NAMALWA (cell line): ENCODE measurements around the gene C9orf43.
"Not testable (repeated sequence)": the region's sequence is repeated elsewhere in the genome, so short reads cannot be mapped to it uniquely, and the experiment has no call there.

Source experiments
- DNase-seq: peaks from one replicate; pipeline ENCODE4 v3.0.0-alpha.2; 2015; ENCODE audit warnings: low spot score

The C9orf43 gene

DNA sequence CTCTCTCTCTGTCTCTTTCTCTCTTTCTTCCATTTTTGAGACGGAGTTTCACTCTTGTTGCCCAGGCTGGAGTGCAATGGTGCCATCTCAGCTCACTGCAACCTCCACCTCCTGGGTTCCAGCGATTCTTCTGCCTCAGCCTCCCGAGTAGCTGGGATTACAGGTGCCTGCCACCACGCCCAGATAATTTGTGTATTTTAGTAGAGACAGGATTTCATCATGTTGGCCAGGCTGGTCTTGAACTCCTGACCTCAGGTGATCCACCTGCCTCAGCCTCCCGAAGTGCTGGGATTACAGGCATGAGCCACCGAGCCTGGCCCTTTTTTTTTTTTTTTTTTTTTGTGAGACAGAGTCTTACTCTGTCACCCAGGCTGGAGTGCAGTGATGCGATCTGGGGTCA is 29.1 kb upstream of the C9orf43 start:
- DNase-seq = not testable (repeated sequence)

DNA sequence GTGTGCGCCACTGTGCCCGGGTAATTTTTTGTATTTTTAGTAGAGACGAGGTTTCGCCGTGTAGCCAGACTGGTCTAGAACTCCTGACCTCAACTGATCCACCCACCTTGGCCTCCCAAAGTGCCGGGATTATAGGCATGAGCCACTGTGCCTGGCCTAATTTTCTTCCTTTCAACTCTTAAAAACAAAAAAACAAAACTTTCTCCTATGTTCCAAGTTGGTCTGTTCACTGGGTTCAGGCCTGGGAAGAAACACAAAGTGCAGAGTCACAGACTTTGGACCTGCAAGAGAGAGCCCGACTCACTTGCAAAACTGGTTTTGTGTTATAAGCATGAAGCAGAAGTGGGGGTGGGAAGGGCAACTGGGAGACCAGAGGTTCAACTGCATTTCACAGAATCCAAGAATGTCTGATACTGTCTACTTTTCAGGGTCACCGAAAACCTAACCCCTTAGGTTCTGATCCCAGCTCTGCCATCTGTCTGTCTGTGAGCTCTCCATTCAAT is 28.6 kb upstream of the C9orf43 start:
- DNase-seq = no peak

DNA sequence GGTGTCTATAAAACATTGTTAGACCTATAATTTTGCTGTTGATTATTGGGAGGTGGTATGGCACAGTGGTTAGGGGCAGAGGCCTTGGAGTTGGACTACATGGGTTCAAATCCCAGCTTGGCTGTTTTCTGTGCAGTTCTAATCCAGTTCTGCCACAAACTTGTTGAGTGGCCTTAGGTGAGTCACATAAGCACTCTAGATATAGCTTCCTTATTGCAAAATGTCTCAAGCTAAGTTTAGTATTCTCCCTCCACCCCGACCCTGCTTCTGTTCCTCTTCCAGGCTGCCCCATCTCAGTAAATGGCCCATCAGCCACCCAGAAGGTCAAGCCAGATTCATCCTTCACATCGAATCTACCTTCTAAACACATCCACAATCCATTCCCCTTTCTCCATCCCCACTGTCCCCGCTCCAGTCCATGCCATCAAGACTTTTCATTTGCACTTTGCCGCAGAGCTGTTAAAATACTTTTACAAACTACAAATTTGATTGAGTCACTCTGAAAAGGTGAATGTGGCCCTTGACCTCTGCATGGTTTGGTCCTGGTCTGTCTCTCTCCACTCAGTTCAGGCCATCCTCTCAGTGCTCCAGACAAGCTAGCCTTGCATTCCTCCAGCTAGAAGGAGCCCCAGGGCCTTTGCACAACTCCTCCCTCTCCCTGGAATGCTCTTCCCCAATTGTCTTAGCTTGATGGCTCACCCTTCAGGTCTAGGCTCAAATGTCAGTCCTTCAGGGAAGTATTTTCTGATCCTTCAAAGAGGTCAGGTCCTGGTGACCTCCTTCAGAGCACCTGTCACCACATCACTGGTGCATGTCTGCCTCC is 23.8 kb upstream of the C9orf43 start:
- no peak for DNase-seq

DNA sequence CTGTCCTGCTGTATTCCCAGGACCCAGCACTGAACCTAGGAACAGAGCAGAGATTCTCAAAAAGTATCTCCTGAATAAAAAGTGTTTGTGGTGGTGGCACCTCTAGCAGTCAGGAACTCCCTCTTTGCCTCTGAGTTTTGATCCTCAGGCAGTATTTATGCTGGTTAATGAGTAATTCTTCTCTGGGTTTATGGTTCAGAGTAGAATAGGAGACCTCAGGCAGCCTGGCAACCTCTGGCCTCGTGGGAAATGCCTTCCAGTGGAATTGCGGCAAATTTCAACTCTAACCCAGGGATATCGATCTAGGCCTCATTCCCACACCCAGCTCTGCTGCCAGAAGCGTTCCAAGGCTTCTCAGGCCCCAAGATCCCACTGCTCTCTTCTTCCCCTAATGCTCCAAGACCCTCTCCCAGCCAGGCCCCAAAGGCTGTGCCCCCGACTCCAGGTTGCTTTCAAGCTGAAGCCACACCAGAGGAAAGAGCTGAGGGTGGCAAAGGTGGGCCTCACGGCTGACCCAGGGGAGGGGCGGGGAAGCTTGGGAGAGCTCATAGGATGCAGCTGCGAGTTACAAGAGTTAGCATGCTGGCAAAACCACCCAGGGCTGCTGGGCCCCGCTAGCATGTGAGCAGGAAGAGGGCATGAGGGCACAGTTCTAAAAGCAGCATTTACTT is 22.9 kb upstream of the C9orf43 start:
- DNase-seq = no peak

DNA sequence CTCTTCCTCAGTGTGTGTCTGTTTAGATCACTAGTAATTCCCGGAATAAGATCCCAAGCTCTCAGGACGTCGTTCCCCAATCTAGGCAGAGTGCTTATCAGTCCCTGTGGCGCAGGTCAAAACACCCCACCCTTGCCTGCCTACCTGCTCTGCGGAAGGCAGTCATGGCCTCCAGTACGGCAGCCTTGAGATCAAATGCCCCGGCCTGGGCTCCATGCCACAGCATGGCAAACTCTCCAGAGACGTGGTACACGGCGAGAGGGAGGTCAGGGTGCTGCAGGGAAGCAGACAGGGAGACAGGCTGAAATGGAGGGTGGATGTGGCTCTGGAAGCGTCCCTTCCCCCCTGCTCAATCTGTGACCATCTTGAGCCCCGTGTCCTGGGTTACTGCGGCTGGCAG is 21.7 kb upstream of the C9orf43 start:
- no peak for DNase-seq

DNA sequence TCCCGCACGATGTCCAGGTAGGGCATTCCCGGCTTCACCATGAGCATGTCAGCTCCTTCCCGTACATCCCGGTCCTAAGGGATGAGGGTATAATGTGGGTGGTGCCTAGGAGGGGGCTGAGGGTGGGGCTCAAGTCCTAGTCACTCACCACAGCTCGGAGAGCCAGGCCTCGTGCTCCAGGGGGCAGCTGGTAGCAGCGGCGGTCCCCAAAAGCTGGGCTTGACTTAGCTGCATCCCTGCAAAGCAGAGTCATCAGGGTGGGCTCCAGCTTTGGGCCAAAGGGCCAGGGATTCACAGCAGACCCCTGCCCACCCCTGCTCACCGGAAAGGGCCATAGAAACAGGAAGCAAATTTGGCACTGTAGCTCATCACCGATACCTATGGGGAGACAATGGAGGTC is 21.1 kb upstream of the C9orf43 start:
- DNase-seq = no peak

DNA sequence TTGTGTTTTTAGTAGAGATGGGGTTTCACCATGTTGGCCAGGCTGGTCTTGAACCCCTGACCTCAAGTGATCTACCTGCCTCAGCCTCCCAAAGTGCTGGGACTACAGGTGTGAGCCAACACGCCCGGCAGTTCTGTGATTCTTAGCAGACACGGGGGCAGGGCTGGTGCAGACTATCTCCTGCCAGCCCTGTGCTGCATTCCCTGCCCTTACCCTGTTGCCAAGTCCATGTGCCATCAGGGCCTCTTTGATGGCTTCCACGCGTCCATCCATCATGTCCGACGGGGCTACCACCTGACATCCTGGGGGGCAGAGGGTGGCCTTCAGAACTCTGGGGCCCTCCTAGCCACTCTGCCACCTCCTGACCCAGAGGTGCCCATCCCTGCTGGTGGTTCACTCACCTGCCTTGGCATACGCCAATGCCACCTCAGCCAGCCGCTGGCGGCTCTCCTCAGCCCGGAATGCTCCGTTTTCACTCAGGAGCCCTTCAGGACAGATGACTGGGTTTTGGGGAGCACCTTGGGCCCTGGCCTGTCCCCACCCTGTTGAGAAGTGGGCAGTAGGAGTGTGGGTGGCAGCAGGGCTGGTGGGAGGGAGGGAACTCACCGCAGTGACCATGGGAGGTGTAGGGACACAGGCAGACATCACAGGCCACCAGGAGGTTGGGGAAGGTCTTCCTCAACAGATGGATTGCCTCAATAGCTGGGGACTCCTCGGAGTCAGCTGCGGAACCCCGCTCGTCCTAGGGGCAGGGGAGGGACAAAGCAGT is 20.2 kb upstream of the C9orf43 start:
- no peak for DNase-seq

DNA sequence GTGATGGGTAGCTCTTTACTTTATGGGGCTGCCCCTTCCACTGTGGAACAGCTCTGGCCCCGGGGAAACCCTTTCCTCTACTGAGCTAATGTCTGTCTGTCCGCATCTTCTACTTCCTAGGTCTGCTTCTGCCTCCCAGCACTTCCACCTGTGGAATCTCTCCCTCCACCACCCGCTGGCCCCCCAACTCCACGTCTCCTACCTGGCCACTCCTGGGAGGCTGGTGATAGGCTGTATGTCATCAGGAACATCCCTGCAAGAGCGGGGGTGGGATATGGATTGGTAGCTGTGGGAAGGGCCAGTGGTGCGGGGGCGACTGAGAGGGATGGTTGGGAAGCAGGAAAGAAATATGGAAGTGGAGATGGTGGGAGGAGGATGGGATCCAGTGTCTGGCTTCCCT is 18.6 kb upstream of the C9orf43 start:
- DNase-seq = no peak

DNA sequence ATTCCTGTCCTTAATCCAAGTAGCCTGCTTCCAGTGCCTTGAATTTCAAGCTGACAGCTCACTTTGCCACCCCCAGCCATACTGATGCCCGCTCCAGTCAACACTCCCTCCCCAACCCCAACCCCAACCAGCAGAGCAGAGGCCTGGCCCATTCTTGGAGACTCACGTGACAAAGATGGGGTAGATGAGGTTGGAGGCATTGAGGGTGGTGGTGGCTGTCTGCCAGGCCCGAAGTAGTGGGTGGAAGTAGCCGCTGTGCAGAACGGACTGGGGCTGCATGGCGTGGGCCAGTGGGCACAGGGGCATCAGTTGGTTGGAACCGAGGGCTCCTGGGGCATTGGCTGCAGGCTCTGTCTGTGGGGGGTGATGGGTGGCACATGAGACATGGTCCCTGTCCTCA is 17.3 kb upstream of the C9orf43 start:
- no peak for DNase-seq

DNA sequence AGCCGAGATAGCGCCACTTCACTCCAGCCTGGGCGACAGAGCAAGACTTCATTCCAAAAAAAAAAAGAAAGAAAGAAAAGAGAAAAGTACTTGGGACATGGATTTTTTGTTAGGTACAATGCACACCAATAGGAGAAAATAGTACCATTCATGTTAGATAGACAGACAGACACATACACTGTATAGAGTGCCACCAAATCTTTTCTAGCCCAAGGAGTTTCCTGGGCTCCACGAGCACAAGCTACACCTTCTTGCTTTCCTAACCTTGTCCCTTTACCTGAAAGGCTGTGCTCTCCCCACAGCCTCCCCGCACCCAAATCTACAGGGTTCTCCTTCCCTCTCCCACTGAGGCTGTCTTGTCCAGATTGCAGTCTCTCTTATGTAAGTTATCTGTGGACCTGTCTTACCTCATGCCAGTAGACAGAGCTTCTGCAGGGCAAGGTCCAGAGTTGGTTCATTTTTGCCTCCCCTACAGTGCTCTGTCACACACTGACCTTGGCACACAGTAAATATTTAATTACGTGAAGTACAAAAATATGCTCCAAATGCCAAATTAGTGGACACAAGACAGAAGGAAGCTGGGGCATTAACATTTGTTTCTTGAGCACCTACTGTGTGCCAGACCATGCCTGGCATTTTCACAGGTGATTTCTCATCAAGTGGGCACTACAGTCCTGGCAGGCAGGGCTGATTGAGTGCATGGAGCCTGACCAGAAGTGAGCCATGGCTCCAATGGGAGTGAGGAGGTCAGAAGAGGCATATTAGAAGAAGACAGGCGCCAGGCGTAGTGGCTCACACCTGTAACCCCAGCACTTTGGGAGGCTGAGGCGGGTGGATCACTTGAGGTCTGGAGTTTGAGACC is 15.3 kb upstream of the C9orf43 start:
- DNase-seq = no peak

DNA sequence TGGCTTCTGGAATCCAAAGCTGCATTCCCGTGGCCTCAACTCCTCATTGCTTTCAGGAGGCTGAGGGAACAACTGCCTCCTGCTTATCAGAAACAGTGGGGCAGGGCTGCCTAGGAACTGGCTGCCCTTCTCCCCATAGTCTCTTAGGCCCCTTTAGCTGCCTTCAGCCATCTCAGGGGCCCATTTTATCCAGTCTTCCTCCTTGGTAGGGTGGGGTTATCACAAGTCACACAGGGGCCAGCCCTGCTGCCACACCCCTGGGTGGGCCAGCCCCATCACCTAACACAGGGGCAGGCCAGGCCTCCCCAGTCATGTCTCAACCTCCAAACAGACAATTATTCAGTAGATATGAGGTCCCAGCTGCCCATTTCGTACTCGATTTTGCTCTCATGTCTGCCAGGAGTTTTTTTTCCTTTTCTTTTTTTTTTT is 13.3 kb upstream of the C9orf43 start:
- no peak for DNase-seq

DNA sequence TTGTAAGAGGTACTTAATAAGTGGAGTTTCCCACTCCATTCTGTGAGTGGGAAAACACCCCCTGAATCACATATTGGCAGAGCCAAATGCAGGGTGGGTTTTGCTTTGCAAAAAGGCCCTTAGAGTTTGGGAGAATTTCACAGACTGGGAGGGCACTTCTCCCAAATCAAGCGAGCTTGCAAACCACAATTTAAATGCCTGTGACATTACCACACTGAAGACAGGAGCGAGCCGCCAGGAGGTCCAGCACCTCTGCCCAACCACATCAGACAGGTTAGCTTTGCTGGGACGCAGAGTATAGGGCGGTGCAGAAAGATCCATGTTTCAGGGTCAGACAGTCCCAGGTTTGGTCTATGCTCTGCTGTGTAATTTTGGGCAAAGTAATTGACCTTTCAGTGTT is 11.8 kb upstream of the C9orf43 start:
- no peak for DNase-seq

DNA sequence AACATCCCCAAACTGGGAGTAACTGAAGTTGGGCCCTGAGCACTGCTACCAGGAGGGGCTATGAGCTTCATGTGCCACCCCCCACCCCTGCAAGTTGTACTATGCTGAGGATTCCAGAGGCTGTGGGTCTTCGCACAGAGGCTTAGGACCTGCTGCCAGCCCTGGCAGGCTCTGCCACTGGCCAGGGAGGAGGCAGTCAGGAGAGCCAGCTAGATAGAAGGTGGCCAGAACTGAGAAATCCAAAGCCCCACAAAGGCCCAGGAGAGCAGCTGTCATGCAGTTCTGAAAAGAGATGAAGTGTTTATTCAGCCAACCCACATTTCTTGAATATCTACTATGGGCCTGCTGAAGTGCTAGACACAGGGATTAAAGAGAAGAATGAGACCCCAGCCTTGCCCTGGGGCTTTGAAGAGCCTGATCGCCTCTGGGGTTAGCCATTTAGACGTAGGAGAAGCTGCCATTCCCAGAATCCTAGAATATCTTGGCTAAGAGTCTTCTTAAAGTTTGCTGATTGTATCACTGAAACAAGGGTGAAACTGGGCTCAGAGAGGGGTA is 10.8 kb upstream of the C9orf43 start:
- no peak for DNase-seq

DNA sequence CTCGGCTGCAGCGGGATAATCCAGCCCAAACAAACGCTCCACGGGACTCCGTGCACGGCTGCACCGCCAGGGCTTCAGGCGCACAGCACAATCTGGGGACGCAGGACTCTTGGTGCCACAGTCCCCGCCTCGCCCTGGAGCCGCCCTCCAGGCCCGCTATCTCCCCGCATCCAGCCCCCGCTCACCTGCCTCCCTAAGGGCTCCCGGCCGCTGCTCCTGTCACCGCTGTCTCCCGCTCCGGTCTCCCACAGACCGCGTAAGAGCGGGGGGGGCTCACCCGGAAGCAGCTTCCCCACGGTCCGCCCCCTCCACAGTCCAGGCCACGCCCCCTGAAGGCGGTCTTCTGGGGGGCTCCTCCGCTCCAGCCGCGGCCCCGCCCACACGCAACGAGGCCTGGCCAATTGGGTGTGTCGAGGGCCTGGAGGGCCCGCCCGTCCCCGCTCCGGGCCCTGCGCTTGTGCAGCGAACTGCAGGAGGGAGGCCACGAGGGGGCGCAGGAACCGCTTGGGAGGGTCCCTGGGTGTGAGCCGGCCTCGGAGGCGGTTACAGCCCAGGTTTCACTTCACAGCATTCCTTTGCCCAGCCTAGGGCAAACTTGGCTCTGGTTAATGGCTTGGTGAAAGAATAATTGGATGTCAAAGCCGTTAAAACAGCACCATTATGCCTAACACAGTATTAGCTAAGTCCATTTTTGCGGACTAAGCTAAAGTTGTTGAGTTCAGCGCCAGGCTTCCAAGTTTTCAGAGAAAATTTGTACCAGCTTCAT is 9.3 kb upstream of the C9orf43 start, which contains the start of gene ALAD:
Gene ALAD (minus strand): TSS at position 258 of the 766 bp plus-strand sequence. CDS start 7,725 bp downstream, outside the sequence.
- DNase-seq = peak; percentile 99

DNA sequence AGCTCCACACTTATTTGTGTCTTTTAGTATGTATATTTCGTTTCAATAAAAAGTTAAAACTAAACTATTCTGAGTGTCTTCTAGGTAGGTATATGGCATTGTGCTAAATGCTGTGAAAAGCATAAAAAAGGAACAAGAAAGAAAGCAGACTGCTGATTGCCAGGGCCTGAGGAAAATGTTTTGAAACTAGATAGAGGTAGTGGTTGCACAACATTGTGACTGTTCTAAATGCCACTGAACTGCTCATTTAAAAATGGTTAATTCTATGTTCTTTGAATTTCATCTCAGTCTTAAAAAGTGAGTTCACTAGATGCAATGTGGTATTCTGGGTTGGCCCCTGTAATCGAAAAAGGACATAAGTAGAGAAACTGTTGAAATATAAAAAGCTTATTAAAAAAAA is 6.9 kb upstream of the C9orf43 start:
- no peak for DNase-seq

DNA sequence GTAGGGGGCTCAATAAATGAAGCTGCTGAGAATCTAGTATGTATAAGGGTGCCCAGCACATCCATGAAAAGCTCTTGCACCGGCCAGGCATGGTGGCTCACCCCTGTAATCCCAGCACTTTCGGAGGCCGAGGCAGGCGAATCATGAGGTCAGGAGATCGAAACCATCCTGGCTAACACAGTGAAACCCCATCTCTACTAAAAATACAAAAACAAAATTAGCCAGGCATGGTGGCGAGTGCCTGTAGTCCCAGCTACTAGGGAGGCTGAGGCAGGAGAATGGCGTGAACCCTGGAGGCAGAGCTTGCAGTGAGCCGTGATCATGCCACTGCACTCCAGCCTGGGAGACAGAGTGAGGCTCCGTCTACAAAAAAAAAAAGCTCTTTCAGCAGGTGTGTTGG is 4.2 kb upstream of the C9orf43 start:
- DNase-seq = not testable (repeated sequence)

DNA sequence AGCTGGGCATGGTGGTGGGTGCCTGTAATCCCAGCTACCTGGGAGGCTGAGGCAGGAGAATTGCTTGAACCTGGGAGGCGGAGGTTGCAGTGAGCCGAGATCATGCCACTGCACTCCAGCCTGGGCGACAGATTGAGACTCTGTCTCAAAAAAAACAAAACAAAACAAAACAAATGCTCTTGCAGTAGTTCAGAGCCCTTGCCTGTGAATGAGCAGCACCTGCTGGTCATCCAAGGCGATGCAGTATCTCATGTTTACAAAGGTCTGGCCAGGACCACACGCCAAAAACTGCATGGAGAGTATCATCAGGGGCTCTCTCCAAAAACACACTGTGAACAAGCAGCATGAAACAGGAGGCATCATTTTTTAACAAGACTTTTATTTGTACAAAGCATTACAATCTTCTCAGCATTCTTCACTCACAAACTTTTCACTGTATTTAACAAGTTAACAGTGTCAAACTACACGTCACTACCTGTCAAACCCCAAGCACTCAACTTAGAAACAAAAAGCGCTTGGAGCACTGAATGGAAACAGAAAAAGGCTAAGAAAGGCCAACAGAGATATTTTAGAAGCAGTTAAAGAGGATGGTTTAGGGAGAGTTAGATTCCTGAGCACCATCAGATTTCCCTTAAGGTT is 3.6 kb upstream of the C9orf43 start:
- DNase-seq = peak; percentile 88

DNA sequence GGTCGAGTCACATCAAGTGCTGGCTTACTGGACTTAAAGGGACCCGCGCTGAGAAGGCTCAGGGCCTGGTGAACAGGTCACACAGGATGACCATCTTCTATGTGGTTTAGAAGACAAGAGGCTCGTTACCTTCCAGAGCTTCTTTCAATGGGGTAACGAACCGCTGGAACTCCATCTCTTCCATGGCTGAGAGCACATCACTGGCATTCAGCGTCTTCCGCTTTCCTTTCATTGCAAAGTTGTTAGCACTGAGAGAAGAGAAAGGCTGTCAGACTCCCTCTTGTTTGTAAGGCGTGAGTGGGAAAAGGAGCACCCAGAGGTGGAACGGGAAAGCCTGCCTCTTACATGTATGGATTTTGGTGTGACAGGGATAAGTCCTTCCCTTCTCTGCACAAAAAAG is 1.1 kb upstream of the C9orf43 start:
- peak; percentile 26 for DNase-seq

DNA sequence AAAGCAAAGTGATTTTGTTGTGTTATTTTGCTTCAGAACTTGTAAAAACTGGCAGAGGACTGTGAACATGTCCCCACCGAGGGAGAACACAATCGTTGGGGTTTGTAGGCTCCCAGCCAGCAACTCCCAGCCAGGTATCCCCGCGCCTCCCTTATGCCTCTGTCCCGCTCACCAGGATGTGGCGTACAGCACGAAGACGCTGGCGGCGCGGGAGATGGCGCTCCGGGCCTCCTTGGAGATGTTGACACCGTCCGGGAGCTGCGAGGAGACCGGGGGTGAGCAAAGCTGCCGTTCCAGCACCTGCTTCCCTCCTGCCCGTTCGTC is 702 bp upstream of the C9orf43 start:
- no peak for DNase-seq

DNA sequence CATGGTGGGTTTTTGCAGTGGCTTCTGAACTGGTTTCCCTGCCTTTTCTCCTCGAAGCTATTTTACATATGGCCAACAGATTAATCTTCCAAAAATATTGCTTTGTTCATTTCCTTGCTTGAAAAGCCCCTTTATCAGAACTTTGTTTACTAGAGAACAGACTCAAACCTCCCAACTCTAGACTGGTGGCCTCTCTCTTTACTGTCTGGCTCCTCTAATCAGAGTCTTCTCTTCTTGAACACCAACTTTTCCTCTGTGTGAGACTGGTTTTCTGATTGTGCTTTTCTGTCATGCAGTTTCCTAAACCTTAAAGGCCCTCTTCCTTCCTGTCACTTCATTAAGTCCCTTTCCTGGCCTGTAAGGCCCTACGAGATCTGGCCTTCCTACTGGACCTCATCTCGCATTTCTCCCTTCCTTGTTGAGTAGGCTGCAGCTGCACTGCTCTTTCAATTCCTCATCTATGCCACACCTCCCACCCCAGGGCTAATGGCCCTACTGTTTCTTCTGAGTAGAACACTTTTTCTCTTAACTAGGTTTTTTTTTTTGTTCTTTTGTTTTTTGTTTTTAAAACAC is 5.7 kb downstream of the C9orf43 start:
- peak; percentile 70 for DNase-seq
